WTC11 (cell line): Measurements from ENCODE around the gene GPX2. TPM values are rescaled to one million over a fixed set of nuclear protein-coding genes. Genes with fewer than 3 reads are reported as not detected.

Source experiments
- ATAC-seq: fragments of 200-7000 bp; cut with Tn5 transposase; 2 replicates; pipeline ENCODE4 v1.10.0; 2021; ENCODE audit warnings: mild to moderate bottlenecking, moderate library complexity
- CTCF ChIA-PET: fragments of 300-600 bp; sonication (Branson Sonifier 250); formaldehyde crosslinking; loops from one replicate; lab custom pipeline; 2021; ENCODE audit warnings: antibody characterized with exemption; lab: Charles Lee
- POLR2A ChIA-PET: fragments of 350-600 bp; sonication (Branson Sonifier 250); formaldehyde crosslinking; loops from one replicate; lab custom pipeline; 2021; ENCODE audit warnings: antibody characterized with exemption; lab: Charles Lee
- DNase-seq: peaks from one replicate; pipeline ENCODE4 v3.0.0; 2021; ENCODE audit warnings: low spot score
- H3K27ac Mint-ChIP-seq: 2 replicates; pipeline ENCODE4 v1.8.0; 2021; ENCODE audit warnings: mixed read lengths
- H3K27me3 Mint-ChIP-seq: 2 replicates; pipeline ENCODE4 v1.8.0; 2021; ENCODE audit warnings: low read depth, mild to moderate bottlenecking, moderate library complexity, mixed read lengths
- H3K36me3 Mint-ChIP-seq: 2 replicates; pipeline ENCODE4 v1.8.0; 2021; ENCODE audit warnings: mixed read lengths
- H3K4me1 Mint-ChIP-seq: 2 replicates; pipeline ENCODE4 v1.8.0; 2022; ENCODE audit warnings: mixed read lengths
- H3K4me3 Mint-ChIP-seq: 2 replicates; pipeline ENCODE4 v1.8.0; 2021; ENCODE audit warnings: mild to moderate bottlenecking, moderate library complexity, mixed read lengths
- H3K9me3 Mint-ChIP-seq: 2 replicates; pipeline ENCODE4 v1.8.0; 2021; ENCODE audit warnings: mixed read lengths
- ATF1 ChIP-seq: sonication (generic); formaldehyde crosslinking; IDR thresholded peaks from 2 replicates; pipeline ENCODE4 v1.8.1; 2023; ENCODE audit warnings: mild to moderate bottlenecking, moderate library complexity, missing genetic modification reagents
- CBFB ChIP-seq: sonication (generic); formaldehyde crosslinking; IDR thresholded peaks from 2 replicates; pipeline ENCODE4 v1.8.1; 2022; ENCODE audit warnings: mild to moderate bottlenecking, low read depth, missing genetic modification reagents
- ESRRA ChIP-seq: sonication (generic); formaldehyde crosslinking; IDR thresholded peaks from 2 replicates; pipeline ENCODE4 v1.8.1; 2022; ENCODE audit warnings: mild to moderate bottlenecking, missing genetic modification reagents, borderline replicate concordance
- FOXP1 ChIP-seq: sonication (generic); formaldehyde crosslinking; IDR thresholded peaks from 2 replicates; pipeline ENCODE4 v1.8.0; 2022; ENCODE audit warnings: missing genetic modification reagents, mild to moderate bottlenecking, moderate library complexity, borderline replicate concordance
- HMGA2 ChIP-seq: fragments of 250-450 bp; sonication (Bioruptor Pico); IDR thresholded peaks from 2 replicates; pipeline ENCODE4 v1.4.0; 2021; ENCODE audit warnings: mild to moderate bottlenecking, moderate library complexity
- JAZF1 ChIP-seq: fragments of 250-450 bp; sonication (Bioruptor Pico); IDR thresholded peaks from 2 replicates; pipeline ENCODE4 v1.9.0; 2021; ENCODE audit warnings: moderate library complexity, mild to moderate bottlenecking, inconsistent platforms
- PRRX2 ChIP-seq: fragments of 250-450 bp; sonication (Bioruptor Pico); IDR thresholded peaks from 2 replicates; pipeline ENCODE4 v1.8.0; 2021; ENCODE audit warnings: mild to moderate bottlenecking
- TCF7 ChIP-seq: sonication (generic); formaldehyde crosslinking; IDR thresholded peaks from 2 replicates; pipeline ENCODE4 v1.8.0; 2022; ENCODE audit warnings: mild to moderate bottlenecking, low read depth, missing genetic modification reagents, moderate library complexity
- TEAD4 ChIP-seq: sonication (generic); formaldehyde crosslinking; IDR thresholded peaks from 2 replicates; pipeline ENCODE4 v1.8.0; 2022; ENCODE audit warnings: mild to moderate bottlenecking, missing genetic modification reagents
- total RNA-seq: library from RNA; stranded (reverse); gene quantifications from 3 replicates; pipeline ENCODE4 v1.2.3, GENCODE V29; 2021
- TF ChIP-seq, protein P1 (sequence below): sonication (generic); formaldehyde crosslinking; IDR thresholded peaks from 2 replicates; pipeline ENCODE4 v1.8.1; 2022; ENCODE audit warnings: mild to moderate bottlenecking, moderate library complexity, missing genetic modification reagents
- TF ChIP-seq, protein P2 (sequence below): sonication (generic); formaldehyde crosslinking; IDR thresholded peaks from 2 replicates; pipeline ENCODE4 v1.8.0; 2023; ENCODE audit warnings: missing genetic modification reagents
- TF ChIP-seq, protein P3 (sequence below): fragments of 250-450 bp; sonication (Bioruptor Pico); IDR thresholded peaks from 2 replicates; pipeline ENCODE4 v1.9.0; 2021; ENCODE audit warnings: mild to moderate bottlenecking
- TF ChIP-seq, protein P4 (sequence below): sonication (generic); formaldehyde crosslinking; IDR thresholded peaks from 2 replicates; pipeline ENCODE4 v1.8.0; 2022; ENCODE audit warnings: mild to moderate bottlenecking, missing genetic modification reagents
- TF ChIP-seq, protein P5 (sequence below): sonication (generic); formaldehyde crosslinking; IDR thresholded peaks from 2 replicates; pipeline ENCODE4 v1.8.1; 2023; ENCODE audit warnings: mild to moderate bottlenecking, missing genetic modification reagents
- TF ChIP-seq, protein P6 (sequence below): fragments of 250-450 bp; sonication (Bioruptor Pico); IDR thresholded peaks from 2 replicates; pipeline ENCODE4 v2.1.2; 2022; ENCODE audit warnings: mild to moderate bottlenecking, moderate library complexity
- TF ChIP-seq, protein P7 (sequence below): sonication (generic); formaldehyde crosslinking; IDR thresholded peaks from 2 replicates; pipeline ENCODE4 v1.8.1; 2023; ENCODE audit warnings: mild to moderate bottlenecking, missing genetic modification reagents, moderate library complexity
- TF ChIP-seq, protein P8 (sequence below): fragments of 250-450 bp; sonication (Bioruptor Pico); IDR thresholded peaks from 2 replicates; pipeline ENCODE4 v1.9.0; 2021; ENCODE audit warnings: mild to moderate bottlenecking, borderline replicate concordance

Gene GPX2
- total RNA-seq, 1 experiment from 2014 or later, result 1.5 TPM

DNA sequence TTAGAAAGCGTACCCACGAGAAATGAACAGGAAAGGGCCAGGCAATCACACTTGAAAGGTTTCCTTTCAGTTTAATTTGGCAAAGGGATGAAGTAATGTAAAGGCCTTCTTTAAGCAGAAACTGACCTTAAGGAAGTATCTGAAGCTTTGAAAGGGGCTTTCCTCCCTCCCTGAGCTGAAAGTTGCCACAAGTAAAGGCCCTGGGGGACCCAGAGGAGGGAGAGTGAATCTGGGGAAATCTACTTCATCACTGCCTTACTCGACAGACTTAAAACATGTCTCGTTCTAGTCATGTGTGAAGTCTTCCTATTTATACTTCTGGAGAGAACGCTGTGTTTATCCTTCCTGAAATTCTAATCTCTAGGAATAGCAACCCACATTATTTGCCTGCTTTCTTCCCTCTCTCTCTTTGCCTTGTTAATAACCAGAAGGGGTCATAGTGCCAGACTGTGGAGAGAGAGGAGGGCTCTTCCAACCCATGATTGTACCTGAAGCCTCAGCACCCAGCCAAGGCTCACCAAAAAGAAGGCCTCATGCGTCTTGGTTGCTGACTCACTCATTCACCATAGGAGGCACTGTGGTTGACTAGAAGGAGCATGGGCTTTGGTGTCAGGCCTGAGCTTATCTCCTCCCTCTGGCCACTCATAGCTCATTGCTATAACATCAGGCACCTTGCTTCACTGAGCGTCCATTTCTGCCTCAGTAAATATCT lies 10.2 kb upstream of the GPX2 start:
- Mint-ChIP-seq H3K36me3 (peaks cover 23% of the 10 kb centered on the region), H3K27ac (no peak overlapping the region), H3K4me3 (no peak overlapping the region), H3K27me3 (no peaks in the 10 kb centered on the region), H3K4me1 (peaks cover 37% of the 10 kb centered on the region), H3K9me3 (no peaks in the 10 kb centered on the region)
- ATAC-seq, result peak; percentile 76
- DNase-seq, result no peak
- no peak for TF ChIP-seq HMGA2 (CRISPR knock-in tag)
- TF ChIP-seq TEAD4 (CRISPR knock-in tag), result no peak
- TF ChIP-seq, protein P1, sequence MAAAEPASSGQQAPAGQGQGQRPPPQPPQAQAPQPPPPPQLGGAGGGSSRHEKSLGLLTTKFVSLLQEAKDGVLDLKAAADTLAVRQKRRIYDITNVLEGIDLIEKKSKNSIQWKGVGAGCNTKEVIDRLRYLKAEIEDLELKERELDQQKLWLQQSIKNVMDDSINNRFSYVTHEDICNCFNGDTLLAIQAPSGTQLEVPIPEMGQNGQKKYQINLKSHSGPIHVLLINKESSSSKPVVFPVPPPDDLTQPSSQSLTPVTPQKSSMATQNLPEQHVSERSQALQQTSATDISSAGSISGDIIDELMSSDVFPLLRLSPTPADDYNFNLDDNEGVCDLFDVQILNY (CRISPR knock-in tag), result no peak
- TF ChIP-seq, protein P2, sequence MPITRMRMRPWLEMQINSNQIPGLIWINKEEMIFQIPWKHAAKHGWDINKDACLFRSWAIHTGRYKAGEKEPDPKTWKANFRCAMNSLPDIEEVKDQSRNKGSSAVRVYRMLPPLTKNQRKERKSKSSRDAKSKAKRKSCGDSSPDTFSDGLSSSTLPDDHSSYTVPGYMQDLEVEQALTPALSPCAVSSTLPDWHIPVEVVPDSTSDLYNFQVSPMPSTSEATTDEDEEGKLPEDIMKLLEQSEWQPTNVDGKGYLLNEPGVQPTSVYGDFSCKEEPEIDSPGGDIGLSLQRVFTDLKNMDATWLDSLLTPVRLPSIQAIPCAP, result no peak
- no peak for TF ChIP-seq JAZF1 (CRISPR knock-in tag)
- ChIA-PET POLR2A (interaction anchor here (0.6 to 1.1 kb wide), 2 partner anchors 34 to 91 kb away, joined by 3 to 4 read pairs; no protein-coding TSS in a partner anchor), CTCF (interaction anchor here (0.7 to 2.0 kb wide), 14 partner anchors 8 to 188 kb away, joined by 4 to 22 read pairs (median 6); partner anchors contain the start of genes FNTB and GPX2)

DNA sequence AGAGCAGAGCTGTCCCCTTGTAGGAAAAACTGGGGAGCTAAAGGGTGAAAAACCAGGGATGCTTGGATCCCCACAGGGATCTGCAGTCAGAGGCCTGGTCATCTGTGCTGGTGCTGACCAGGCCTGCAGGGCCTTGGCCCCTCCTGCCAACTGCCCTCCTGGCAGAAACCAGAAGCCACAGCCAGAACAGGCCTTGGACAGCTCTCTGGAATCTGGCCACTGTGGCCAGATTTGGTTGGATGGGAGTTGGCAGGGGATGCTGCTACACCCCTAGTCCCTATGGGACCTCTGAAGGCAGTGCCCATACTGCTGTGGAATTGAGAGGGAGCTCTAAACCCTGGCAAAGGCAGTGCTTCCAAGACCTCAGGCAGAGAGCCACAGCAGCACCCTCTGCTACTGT lies 9.2 kb upstream of the GPX2 start:
- peaks cover 23% of the 10 kb centered on the region for H3K36me3 Mint-ChIP-seq
- H3K4me1 Mint-ChIP-seq, result peaks cover 27% of the 10 kb centered on the region
- CTCF ChIA-PET, result no interaction called here
- no peak overlapping the region for H3K4me3 Mint-ChIP-seq
- DNase-seq, result no peak
- TF ChIP-seq ATF1 (CRISPR knock-in tag), result no peak
- TF ChIP-seq, protein P3, sequence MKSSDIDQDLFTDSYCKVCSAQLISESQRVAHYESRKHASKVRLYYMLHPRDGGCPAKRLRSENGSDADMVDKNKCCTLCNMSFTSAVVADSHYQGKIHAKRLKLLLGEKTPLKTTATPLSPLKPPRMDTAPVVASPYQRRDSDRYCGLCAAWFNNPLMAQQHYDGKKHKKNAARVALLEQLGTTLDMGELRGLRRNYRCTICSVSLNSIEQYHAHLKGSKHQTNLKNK (CRISPR knock-in tag), result no peak
- TF ChIP-seq, protein P4, sequence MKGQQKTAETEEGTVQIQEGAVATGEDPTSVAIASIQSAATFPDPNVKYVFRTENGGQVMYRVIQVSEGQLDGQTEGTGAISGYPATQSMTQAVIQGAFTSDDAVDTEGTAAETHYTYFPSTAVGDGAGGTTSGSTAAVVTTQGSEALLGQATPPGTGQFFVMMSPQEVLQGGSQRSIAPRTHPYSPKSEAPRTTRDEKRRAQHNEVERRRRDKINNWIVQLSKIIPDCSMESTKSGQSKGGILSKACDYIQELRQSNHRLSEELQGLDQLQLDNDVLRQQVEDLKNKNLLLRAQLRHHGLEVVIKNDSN (CRISPR knock-in tag), result no peak
- TF ChIP-seq TCF7 (CRISPR knock-in tag), result no peak
- TF ChIP-seq, protein P5, sequence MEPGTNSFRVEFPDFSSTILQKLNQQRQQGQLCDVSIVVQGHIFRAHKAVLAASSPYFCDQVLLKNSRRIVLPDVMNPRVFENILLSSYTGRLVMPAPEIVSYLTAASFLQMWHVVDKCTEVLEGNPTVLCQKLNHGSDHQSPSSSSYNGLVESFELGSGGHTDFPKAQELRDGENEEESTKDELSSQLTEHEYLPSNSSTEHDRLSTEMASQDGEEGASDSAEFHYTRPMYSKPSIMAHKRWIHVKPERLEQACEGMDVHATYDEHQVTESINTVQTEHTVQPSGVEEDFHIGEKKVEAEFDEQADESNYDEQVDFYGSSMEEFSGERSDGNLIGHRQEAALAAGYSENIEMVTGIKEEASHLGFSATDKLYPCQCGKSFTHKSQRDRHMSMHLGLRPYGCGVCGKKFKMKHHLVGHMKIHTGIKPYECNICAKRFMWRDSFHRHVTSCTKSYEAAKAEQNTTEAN (CRISPR knock-in tag), result no peak
- no peak for TF ChIP-seq ESRRA
- TF ChIP-seq PRRX2 (CRISPR knock-in tag), result no peak
- TF ChIP-seq FOXP1 (CRISPR knock-in tag), result no peak
- TF ChIP-seq, protein P6, sequence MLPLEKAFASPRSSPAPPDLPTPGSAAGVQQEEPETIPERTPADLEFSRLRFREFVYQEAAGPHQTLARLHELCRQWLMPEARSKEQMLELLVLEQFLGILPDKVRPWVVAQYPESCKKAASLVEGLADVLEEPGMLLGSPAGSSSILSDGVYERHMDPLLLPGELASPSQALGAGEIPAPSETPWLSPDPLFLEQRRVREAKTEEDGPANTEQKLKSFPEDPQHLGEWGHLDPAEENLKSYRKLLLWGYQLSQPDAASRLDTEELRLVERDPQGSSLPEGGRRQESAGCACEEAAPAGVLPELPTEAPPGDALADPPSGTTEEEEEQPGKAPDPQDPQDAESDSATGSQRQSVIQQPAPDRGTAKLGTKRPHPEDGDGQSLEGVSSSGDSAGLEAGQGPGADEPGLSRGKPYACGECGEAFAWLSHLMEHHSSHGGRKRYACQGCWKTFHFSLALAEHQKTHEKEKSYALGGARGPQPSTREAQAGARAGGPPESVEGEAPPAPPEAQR (CRISPR knock-in tag), result no peak
- TF ChIP-seq CBFB (CRISPR knock-in tag), result no peak
- ATAC-seq, result no peak
- POLR2A ChIA-PET, result no interaction called here
- H3K27me3 Mint-ChIP-seq, result no peaks in the 10 kb centered on the region
- no peak overlapping the region for H3K27ac Mint-ChIP-seq
- H3K9me3 Mint-ChIP-seq, result no peaks in the 10 kb centered on the region

DNA sequence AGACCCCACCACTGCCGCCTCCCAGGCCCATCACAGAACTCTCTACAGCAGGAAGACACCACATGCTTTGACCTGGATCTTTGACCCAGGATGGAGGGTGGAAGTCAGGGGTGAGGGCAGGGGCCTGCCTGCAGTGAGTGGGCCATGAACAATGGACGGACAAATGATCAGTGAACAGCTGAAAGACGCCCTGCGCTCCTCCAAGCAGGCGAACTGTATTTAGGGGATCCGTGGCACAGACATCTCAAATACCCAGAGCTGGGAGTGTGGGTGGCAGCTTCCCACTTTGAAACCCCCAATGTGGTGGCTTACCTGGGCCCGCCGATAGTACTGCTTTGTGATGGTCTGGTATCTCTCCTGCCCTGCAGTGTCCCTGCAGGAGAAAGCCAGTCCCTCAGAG lies 8.7 kb upstream of the GPX2 start:
- CTCF ChIA-PET, result no interaction called here
- Mint-ChIP-seq H3K4me3 (no peak overlapping the region), H3K27ac (no peak overlapping the region), H3K27me3 (no peaks in the 10 kb centered on the region), H3K36me3 (peaks cover 23% of the 10 kb centered on the region), H3K9me3 (no peaks in the 10 kb centered on the region), H3K4me1 (peaks cover 22% of the 10 kb centered on the region)
- POLR2A ChIA-PET, result no interaction called here
- no peak for ATAC-seq
- TF ChIP-seq, protein P7, sequence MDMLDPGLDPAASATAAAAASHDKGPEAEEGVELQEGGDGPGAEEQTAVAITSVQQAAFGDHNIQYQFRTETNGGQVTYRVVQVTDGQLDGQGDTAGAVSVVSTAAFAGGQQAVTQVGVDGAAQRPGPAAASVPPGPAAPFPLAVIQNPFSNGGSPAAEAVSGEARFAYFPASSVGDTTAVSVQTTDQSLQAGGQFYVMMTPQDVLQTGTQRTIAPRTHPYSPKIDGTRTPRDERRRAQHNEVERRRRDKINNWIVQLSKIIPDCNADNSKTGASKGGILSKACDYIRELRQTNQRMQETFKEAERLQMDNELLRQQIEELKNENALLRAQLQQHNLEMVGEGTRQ (CRISPR knock-in tag), result no peak
- TF ChIP-seq, protein P8, sequence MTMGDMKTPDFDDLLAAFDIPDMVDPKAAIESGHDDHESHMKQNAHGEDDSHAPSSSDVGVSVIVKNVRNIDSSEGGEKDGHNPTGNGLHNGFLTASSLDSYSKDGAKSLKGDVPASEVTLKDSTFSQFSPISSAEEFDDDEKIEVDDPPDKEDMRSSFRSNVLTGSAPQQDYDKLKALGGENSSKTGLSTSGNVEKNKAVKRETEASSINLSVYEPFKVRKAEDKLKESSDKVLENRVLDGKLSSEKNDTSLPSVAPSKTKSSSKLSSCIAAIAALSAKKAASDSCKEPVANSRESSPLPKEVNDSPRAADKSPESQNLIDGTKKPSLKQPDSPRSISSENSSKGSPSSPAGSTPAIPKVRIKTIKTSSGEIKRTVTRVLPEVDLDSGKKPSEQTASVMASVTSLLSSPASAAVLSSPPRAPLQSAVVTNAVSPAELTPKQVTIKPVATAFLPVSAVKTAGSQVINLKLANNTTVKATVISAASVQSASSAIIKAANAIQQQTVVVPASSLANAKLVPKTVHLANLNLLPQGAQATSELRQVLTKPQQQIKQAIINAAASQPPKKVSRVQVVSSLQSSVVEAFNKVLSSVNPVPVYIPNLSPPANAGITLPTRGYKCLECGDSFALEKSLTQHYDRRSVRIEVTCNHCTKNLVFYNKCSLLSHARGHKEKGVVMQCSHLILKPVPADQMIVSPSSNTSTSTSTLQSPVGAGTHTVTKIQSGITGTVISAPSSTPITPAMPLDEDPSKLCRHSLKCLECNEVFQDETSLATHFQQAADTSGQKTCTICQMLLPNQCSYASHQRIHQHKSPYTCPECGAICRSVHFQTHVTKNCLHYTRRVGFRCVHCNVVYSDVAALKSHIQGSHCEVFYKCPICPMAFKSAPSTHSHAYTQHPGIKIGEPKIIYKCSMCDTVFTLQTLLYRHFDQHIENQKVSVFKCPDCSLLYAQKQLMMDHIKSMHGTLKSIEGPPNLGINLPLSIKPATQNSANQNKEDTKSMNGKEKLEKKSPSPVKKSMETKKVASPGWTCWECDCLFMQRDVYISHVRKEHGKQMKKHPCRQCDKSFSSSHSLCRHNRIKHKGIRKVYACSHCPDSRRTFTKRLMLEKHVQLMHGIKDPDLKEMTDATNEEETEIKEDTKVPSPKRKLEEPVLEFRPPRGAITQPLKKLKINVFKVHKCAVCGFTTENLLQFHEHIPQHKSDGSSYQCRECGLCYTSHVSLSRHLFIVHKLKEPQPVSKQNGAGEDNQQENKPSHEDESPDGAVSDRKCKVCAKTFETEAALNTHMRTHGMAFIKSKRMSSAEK (CRISPR knock-in tag), result no peak
- no peak for DNase-seq
